ENCODE results near the gene FAM83G. TPM values are rescaled to one million over a fixed set of nuclear protein-coding genes. Genes with fewer than 3 reads are reported as not detected.

Gene FAM83G
- total RNA-seq, 1 donor from 2014 or later, result 48.7 TPM

DNA sequence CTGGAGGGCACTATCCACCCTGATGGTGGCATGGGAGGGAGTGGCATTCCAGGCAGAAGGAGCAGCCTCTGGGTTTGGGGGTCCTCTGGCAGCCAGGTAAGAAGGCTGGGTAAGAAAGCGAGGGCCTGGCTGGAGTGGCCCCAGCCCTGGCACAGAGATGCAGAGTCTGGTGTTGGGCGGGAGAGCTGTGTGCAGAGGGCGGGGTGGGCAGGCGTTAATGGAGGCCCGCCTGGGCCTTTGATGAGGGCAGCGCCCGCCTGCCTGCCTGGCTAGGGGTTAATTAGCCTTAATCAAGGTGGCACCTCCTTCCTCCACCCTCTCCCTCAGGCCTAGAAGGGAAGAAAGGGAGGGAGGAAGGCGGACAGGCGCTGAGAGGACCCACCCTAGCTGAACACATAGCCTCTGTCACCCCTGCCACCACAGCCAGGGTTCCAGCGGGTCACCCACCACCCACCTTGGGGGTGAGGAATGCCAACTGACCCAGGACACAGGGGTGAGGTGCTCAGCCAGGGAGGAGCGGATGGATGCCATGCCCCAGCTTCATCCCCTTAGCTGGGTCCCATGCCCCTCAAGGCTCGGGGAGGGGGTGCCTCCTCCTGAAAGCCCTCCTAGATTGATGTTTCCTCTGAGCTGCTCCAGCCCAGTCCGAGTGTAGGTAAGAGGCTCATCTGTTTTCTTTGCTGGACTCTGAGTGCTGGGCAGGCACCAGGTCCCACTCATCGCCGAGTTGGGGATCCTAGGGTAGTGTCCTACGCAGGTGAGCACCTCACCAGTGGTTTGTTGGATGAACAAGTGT is 13.4 kb upstream of the FAM83G start:
- Histone ChIP-seq H3K27me3 (ENCODE audit: control insufficient read depth, insufficient read depth, low read length) (peaks cover 13% of the 10 kb centered on the region), H3K36me3 (ENCODE audit: control insufficient read depth, insufficient read depth, low read length) (no peaks in the 10 kb centered on the region), H3K4me3 (ENCODE audit: low read depth, low read length) (no peak overlapping the region)
- TF ChIP-seq, protein P1, sequence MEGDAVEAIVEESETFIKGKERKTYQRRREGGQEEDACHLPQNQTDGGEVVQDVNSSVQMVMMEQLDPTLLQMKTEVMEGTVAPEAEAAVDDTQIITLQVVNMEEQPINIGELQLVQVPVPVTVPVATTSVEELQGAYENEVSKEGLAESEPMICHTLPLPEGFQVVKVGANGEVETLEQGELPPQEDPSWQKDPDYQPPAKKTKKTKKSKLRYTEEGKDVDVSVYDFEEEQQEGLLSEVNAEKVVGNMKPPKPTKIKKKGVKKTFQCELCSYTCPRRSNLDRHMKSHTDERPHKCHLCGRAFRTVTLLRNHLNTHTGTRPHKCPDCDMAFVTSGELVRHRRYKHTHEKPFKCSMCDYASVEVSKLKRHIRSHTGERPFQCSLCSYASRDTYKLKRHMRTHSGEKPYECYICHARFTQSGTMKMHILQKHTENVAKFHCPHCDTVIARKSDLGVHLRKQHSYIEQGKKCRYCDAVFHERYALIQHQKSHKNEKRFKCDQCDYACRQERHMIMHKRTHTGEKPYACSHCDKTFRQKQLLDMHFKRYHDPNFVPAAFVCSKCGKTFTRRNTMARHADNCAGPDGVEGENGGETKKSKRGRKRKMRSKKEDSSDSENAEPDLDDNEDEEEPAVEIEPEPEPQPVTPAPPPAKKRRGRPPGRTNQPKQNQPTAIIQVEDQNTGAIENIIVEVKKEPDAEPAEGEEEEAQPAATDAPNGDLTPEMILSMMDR (IDR thresholded peaks at IDR 0.05; ENCODE audit: insufficient read depth, low read length, poor library complexity, severe bottlenecking), result no peak
- DNase-seq (ENCODE audit: low read depth), result no peak

- TF ChIP-seq, protein P1 (IDR thresholded peaks at IDR 0.05; ENCODE audit: insufficient read depth, low read length, poor library complexity, severe bottlenecking), result no peak
- H3K27me3 ChIP-seq (ENCODE audit: control insufficient read depth, insufficient read depth, low read length), result peaks cover 13% of the 10 kb centered on the region
Measured at GRCh38 chr17:19017401-19017800, 12.8 kb upstream of the FAM83G start.

GRCh38 chr17:19016881-19017280 is 12.3 kb upstream of the FAM83G start:
- TF ChIP-seq, protein P1 (IDR thresholded peaks at IDR 0.05; ENCODE audit: insufficient read depth, low read length, poor library complexity, severe bottlenecking), result no peak
- DNase-seq (ENCODE audit: low read depth), result no peak
- Histone ChIP-seq H3K4me3 (ENCODE audit: low read depth, low read length) (no peak overlapping the region), H3K36me3 (ENCODE audit: control insufficient read depth, insufficient read depth, low read length) (no peaks in the 10 kb centered on the region), H3K27me3 (ENCODE audit: control insufficient read depth, insufficient read depth, low read length) (peaks cover 13% of the 10 kb centered on the region)

More at GRCh38 chr17:19017401-19017800, 12.8 kb upstream of the FAM83G start:
- Histone ChIP-seq H3K36me3 (ENCODE audit: control insufficient read depth, insufficient read depth, low read length) (no peaks in the 10 kb centered on the region), H3K4me3 (ENCODE audit: low read depth, low read length) (no peak overlapping the region)
- no peak for DNase-seq (ENCODE audit: low read depth)

GRCh38 chr17:19016297-19016696 is 11.7 kb upstream of the FAM83G start:
- no peak overlapping the region for H3K4me3 ChIP-seq (ENCODE audit: low read depth, low read length)
- DNase-seq (ENCODE audit: low read depth), result no peak
- H3K27me3 ChIP-seq (ENCODE audit: control insufficient read depth, insufficient read depth, low read length), result peaks cover 13% of the 10 kb centered on the region
- TF ChIP-seq, protein P1 (IDR thresholded peaks at IDR 0.05; ENCODE audit: insufficient read depth, low read length, poor library complexity, severe bottlenecking), result no peak
- no peaks in the 10 kb centered on the region for H3K36me3 ChIP-seq (ENCODE audit: control insufficient read depth, insufficient read depth, low read length)

DNA sequence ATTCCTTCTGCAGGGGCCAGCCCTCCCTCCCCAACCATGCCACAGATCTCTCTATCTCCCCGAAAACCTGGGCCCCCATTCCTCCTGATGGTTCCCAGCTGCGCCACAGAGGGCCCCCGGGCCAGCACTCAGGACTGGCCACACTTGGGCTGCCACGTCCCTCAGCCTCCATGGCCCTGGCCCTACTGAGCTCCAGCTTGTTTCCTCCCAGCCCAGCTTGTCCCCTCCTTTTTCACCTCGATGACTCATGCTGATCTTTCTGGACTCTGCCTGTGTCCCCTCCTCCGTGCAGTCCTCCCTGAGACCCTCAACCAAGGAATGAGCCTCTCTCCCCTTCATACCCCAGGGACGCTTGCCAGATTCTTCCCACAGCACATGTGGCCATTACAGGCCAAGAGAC is 10.9 kb upstream of the FAM83G start:
- DNase-seq (ENCODE audit: low read depth), result no peak
- H3K27me3 ChIP-seq (ENCODE audit: control insufficient read depth, insufficient read depth, low read length), result peaks cover 13% of the 10 kb centered on the region
- no peaks in the 10 kb centered on the region for H3K36me3 ChIP-seq (ENCODE audit: control insufficient read depth, insufficient read depth, low read length)
- H3K4me3 ChIP-seq (ENCODE audit: low read depth, low read length), result no peak overlapping the region
- TF ChIP-seq, protein P1 (IDR thresholded peaks at IDR 0.05; ENCODE audit: insufficient read depth, low read length, poor library complexity, severe bottlenecking), result no peak
